Measurements from ENCODE around the gene ANTXR1.

GRCh38 chr2:69102041-69102593 is 89.1 kb downstream of the ANTXR1 start:
- TF ChIP-seq POLR2A (IDR thresholded peaks at IDR 0.05) (no peak), CTCF (IDR thresholded peaks at IDR 0.05) (no peak)

Data from gastroesophageal sphincter (tissue), 3 donors.